ENCODE results near the gene RAD51AP2.

RAD51AP2 gene

DNA sequence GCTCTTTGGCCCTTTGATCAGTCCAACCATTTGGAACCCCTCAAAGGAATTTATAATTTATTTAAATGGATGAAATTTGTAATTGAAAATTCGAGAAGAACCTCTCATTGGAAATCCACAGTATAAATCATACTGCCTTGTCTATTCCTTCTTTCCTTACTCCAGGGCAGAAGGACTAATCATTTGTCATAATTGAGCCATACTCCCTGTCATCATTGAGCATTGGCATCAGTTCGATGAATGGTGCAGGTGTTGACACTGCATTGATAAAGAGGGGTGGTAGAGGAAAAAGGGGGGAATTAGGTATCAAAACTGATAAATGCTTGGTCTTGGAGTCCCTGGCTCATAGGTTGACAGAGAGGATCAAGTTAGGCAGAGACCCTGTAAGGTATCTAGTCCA, 24.2 kb upstream of the RAD51AP2 start:
- TF ChIP-seq, protein P1, sequence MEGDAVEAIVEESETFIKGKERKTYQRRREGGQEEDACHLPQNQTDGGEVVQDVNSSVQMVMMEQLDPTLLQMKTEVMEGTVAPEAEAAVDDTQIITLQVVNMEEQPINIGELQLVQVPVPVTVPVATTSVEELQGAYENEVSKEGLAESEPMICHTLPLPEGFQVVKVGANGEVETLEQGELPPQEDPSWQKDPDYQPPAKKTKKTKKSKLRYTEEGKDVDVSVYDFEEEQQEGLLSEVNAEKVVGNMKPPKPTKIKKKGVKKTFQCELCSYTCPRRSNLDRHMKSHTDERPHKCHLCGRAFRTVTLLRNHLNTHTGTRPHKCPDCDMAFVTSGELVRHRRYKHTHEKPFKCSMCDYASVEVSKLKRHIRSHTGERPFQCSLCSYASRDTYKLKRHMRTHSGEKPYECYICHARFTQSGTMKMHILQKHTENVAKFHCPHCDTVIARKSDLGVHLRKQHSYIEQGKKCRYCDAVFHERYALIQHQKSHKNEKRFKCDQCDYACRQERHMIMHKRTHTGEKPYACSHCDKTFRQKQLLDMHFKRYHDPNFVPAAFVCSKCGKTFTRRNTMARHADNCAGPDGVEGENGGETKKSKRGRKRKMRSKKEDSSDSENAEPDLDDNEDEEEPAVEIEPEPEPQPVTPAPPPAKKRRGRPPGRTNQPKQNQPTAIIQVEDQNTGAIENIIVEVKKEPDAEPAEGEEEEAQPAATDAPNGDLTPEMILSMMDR (IDR thresholded peaks at IDR 0.05; ENCODE audit: borderline replicate concordance, control extremely low read depth, extremely low read depth, insufficient read depth, missing control alignments): no peak
- DNase-seq (ENCODE audit: low spot score): no peak
- in situ Hi-C loops (cut with MboI; ENCODE audit: low sequenced_read_pairs, unreplicated experiment): no loop called here

DNA sequence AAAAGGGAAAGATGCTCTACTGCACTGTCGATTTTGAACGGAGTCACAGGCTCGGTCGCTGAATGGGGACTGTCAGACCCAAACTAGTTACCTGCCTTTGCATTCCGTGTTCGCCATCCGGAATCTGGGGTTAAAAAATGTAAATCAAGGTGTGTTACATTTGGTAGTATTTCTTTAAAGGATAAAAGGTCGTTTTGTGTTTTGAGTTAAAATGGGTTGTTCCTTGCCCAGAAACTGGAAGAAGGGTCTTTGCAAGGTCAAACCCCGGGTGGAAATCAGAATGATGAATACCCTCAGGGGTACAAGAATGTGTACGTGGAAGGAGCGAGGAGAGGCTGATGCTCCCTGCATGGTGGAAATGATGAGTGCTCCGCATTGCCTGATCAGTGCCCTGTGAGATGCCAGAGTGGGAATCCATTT, 23.3 kb upstream of the RAD51AP2 start:
- in situ Hi-C loops (cut with MboI; ENCODE audit: low sequenced_read_pairs, unreplicated experiment): no loop called here
- no peak for DNase-seq (ENCODE audit: low spot score)
- TF ChIP-seq, protein P1 (IDR thresholded peaks at IDR 0.05; ENCODE audit: borderline replicate concordance, control extremely low read depth, extremely low read depth, insufficient read depth, missing control alignments): no peak

DNA sequence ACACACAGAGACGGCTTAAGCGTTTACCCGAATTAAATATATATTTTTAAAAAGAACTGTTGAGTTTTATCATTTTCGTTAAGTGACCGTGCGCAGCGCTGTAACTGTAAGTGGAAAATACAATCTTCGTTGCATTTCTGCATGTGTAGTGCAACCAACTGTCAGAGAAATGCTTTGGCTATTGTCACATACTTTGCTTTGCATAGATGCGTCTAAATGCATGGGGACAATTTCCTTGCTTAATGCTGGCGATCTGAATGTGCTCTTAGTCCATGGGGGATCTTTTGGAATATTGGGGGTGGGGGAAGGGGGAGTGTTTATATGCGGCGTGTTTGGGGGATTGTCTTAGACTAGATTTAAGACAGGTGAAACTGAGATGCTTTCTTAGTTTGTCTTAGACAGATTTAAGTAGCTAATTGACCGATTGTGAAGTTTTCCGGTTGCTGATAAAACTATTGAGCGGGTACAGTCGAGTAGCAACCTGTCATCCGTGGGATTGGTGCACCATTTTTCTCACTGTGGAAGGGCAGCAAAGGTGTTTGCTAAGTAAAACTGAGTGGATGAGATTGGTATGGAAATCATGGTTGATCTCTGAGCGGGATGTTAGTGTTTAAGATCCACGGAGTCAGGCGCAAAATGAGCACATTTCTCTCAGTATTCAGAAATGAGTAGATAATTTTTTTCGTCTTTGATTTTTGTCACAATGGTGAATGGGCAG, 22.7 kb upstream of the RAD51AP2 start:
- peak; percentile 24 for DNase-seq (ENCODE audit: low spot score)
- TF ChIP-seq, protein P1 (IDR thresholded peaks at IDR 0.05; ENCODE audit: borderline replicate concordance, control extremely low read depth, extremely low read depth, insufficient read depth, missing control alignments): no peak
- in situ Hi-C loops (cut with MboI; ENCODE audit: low sequenced_read_pairs, unreplicated experiment): no loop called here

DNA sequence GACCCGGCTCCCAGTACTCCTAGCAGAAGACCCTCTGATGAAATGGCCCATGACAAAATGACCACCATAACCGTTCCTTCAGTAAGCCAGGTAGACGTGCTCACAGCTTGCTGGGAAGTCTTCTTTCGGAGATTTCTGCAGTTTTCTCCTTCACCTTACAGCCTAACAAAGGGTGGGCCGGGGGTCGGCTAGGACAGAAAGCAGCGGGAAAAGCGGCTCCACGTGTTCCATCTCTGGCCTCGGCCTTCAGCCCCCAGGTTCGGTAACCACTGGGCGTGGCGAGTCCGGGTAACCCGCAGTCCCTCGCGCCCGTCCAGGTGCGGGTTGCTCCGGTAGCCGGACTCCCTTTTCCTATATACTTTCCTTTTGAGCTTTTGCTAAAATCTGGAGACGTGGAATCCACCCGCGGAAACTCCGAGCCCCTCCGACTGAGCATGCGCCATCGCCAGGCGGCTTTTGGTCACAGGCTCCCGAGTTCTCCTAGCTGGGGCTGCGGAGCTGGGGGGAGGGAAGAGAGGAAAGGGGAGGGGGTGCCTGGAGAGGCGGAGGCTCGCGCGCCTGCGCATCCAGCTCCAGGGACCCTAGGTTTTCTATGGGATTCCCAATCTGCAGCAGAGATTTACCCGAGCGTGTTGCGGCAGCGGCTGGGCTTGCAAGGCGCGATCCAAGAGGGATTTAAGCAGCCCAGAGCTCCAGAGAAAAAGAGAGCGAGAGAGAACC, 22.0 kb upstream of the RAD51AP2 start, which contains the start of gene VSNL1:
Gene VSNL1, plus strand, starts transcription at position 604 of the 720 bp plus-strand sequence. CDS start 51,379 bp downstream, outside the sequence.
- peak; percentile 38 for DNase-seq (ENCODE audit: low spot score)
- in situ Hi-C loops (cut with MboI; ENCODE audit: low sequenced_read_pairs, unreplicated experiment): no loop called here
- TF ChIP-seq, protein P1 (IDR thresholded peaks at IDR 0.05; ENCODE audit: borderline replicate concordance, control extremely low read depth, extremely low read depth, insufficient read depth, missing control alignments): no peak

DNA sequence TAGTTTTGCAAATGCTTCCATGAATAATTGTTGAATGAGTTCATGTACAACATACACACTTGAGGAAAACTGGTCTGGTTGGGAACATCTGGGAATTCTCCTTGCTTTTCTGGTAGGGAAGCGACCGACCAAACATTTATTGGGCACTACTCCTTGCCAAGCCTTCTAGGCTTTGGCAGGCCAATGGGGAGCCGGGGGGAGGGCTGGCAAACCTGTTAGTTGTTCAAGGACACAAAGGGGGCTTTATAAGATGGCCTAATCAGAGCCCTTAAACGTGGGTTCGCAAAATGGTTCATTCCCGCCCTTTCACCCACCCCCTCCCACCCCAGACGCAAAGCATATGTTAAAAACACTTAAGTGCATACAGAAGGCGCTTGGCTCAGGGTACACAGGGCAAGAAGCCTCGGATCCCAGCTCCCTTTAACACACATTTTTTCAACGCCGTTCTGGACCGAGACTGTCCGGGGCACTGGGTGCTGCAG, 21.4 kb upstream of the RAD51AP2 start:
- TF ChIP-seq, protein P1 (IDR thresholded peaks at IDR 0.05; ENCODE audit: borderline replicate concordance, control extremely low read depth, extremely low read depth, insufficient read depth, missing control alignments): no peak
- peak; percentile 21 for DNase-seq (ENCODE audit: low spot score)
- in situ Hi-C loops (cut with MboI; ENCODE audit: low sequenced_read_pairs, unreplicated experiment): no loop called here

DNA sequence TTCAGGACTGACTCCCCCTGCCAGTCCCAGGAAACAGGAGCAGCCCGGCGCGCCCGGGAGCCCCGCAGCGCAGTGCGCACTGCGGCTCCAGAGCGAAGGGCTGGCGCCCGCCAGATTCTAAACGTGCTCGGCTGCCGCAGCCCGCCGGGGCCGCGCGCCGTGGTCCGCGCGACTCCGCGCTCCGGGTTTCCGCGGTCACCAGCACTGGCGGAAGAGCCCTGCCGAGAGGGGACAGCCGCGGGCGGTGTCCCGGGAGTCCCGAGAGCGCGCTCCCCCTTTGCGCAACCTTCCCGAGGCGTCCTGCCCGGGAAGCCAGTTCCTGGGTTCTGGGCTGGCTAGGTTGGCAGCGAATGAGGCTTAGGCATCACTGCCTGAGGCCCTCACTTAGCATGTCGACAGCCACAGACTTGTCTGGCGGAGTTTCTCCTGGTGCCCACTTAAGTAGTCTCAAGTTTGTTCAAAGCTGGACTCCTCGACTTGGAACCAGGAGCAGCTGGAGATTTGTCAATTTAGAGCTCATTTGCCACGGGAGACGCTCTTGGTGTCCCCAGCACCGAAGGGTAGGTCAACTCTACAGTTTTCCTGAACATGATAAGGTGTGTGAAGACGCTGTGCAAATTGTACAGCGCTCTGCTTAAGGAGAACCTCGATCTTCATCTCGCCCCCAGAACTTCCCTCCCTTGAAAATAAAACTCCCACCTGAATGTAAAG, 20.8 kb upstream of the RAD51AP2 start:
- TF ChIP-seq, protein P1 (IDR thresholded peaks at IDR 0.05; ENCODE audit: borderline replicate concordance, control extremely low read depth, extremely low read depth, insufficient read depth, missing control alignments): no peak
- peak; percentile 63 for DNase-seq (ENCODE audit: low spot score)
- in situ Hi-C loops (cut with MboI; ENCODE audit: low sequenced_read_pairs, unreplicated experiment): no loop called here

Data from GM13976 (cell line).